ENCODE results near the gene MAGEA10.
"Not testable (repeated sequence)": the region's sequence is repeated elsewhere in the genome, so short reads cannot be mapped to it uniquely, and the experiment has no call there.

The MAGEA10 gene

DNA sequence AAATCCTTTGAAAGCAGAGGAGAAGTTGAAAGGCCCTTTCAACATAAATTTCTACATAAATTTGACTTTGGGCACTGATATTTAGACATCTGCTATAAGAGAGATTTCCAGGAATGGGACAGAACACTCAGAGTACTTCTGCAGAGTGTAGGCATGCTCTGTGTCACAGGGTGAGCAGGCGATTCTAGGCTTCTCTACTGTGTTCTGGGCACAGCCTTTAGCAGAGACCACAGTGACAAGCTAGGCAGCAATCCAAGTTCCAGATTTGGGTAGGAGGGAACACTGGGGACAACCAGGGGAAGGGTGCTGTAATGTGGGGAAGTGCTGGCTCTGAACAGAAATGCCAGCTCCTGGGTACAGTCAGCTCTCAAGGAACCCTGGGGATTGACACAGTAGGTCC is 6.9 kb downstream of the MAGEA10 start:
- TF ChIP-seq CTCF (conservative IDR thresholded peaks at IDR 0.05) (no peak), ZFX (IDR thresholded peaks at IDR 0.05) (no peak)
- no peak overlapping the region for H3K27ac ChIP-seq

- not testable (repeated sequence) for H3K27ac ChIP-seq
Measured at GRCh38 chrX:152129069-152129844, 9.1 kb downstream of the MAGEA10 start.

GRCh38 chrX:152117305-152117704 is 21.1 kb downstream of the MAGEA10 start:
- TF ChIP-seq ZFX (IDR thresholded peaks at IDR 0.05) (no peak), CTCF (conservative IDR thresholded peaks at IDR 0.05) (no peak)

DNA sequence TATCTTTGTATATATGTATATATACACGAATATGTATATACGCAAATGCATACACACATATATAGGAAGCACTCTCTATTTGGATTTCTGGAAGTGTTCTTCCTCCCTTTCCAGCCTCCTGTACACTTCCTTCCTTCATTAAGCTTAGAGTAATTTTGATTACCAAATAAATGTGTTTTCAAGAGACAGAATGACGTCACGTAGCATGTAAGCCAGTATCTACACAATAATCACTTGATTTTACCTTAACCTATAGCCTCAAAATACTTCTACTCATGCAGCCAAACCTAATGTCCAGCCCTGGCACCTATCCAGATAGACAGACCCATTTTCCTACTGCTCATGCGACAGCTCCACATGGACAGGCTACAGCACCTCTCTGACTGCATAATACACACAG is 29.9 kb downstream of the MAGEA10 start:
- TF ChIP-seq ZFX (IDR thresholded peaks at IDR 0.05) (no peak), CTCF (conservative IDR thresholded peaks at IDR 0.05) (no peak)
- H3K27ac ChIP-seq: no peak overlapping the region

More at GRCh38 chrX:152117305-152117704, 21.1 kb downstream of the MAGEA10 start:
- no peak overlapping the region for H3K27ac ChIP-seq

GRCh38 chrX:152103866-152104265 is 34.5 kb downstream of the MAGEA10 start:
- TF ChIP-seq ZFX (IDR thresholded peaks at IDR 0.05): no peak
- TF ChIP-seq CTCF (conservative IDR thresholded peaks at IDR 0.05): no peak
- H3K27ac ChIP-seq: no peak overlapping the region

GRCh38 chrX:152086141-152086540 is 52.2 kb downstream of the MAGEA10 start:
- no peak overlapping the region for H3K27ac ChIP-seq
- TF ChIP-seq CTCF (conservative IDR thresholded peaks at IDR 0.05) (no peak), ZFX (IDR thresholded peaks at IDR 0.05) (no peak)
